ENCODE results near the gene STXBP5L.

The STXBP5L gene

DNA sequence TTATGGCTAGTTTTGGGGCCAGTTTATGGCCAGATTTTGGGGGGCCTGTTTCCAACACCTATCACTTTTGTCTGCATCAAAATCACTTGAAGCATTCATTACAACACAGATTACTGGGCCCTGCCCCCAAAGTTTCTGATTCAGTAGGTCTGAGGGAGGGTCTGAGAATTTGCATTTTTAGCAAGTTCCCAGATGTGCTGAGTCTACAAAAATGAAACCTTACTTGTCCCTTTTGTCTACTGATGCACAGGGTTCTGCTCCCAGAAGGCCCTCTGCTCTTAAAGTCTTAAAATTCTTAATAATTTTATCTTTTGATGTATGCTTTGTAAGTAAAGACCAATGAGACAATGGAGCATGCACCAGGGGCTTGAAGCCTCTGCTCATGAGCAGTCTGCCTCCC, 491.8 kb downstream of the STXBP5L start:
- TF ChIP-seq, protein P1, sequence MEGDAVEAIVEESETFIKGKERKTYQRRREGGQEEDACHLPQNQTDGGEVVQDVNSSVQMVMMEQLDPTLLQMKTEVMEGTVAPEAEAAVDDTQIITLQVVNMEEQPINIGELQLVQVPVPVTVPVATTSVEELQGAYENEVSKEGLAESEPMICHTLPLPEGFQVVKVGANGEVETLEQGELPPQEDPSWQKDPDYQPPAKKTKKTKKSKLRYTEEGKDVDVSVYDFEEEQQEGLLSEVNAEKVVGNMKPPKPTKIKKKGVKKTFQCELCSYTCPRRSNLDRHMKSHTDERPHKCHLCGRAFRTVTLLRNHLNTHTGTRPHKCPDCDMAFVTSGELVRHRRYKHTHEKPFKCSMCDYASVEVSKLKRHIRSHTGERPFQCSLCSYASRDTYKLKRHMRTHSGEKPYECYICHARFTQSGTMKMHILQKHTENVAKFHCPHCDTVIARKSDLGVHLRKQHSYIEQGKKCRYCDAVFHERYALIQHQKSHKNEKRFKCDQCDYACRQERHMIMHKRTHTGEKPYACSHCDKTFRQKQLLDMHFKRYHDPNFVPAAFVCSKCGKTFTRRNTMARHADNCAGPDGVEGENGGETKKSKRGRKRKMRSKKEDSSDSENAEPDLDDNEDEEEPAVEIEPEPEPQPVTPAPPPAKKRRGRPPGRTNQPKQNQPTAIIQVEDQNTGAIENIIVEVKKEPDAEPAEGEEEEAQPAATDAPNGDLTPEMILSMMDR (IDR thresholded peaks at IDR 0.05; ENCODE audit: insufficient read depth, low read length, missing control alignments), result no peak
- POLR2A ChIA-PET, result no interaction called here
- CTCF ChIA-PET, result no interaction called here
- DNase-seq (ENCODE audit: low read depth, low spot score), result no peak
- H3K4me3 ChIP-seq (ENCODE audit: low read depth, low read length), result no peak overlapping the region

DNA sequence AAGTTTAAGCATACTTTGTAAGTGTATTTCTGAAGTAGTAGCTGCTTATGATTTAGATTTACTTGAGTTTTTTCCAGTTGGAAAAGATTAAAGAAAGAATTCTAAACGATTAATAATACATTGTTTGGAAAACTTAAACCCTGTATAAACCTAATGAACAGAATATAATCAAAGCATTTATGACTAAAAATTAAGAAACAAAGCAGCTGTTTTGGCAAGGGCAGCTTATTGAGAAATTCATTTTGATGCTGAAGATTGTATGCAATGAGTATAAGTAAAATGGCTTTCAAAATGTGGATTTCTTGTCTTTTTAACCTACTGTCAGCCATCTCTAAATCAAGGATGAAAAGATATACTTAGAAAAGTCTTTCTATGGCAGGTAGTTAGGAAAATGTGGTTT, 497.6 kb downstream of the STXBP5L start:
- ChIA-PET POLR2A (no interaction called here), CTCF (no interaction called here)
- no peak for DNase-seq (ENCODE audit: low read depth, low spot score)
- H3K4me3 ChIP-seq (ENCODE audit: low read depth, low read length), result no peak overlapping the region
- TF ChIP-seq, protein P1 (IDR thresholded peaks at IDR 0.05; ENCODE audit: insufficient read depth, low read length, missing control alignments), result no peak

DNA sequence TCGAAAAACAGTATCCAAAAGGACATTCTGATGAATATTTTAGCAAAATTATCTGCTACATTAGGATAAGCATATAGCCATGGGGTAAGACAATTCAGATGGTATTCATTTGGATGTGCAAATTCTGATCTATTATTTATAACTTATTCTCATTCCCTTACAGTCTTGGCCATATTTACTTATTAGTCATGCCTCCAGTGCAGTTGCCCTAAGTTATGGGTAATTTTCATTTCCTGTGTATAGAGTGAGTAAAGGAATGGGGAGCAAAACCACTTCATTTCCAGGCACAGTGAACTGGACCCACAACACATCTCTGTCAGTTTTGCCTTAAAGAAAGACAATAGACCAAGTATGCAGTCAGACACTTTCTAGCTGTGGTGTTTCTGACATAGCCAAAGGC, 503.5 kb downstream of the STXBP5L start:
- POLR2A ChIA-PET, result no interaction called here
- TF ChIP-seq, protein P1 (IDR thresholded peaks at IDR 0.05; ENCODE audit: insufficient read depth, low read length, missing control alignments), result no peak
- DNase-seq (ENCODE audit: low read depth, low spot score), result no peak
- no peak overlapping the region for H3K4me3 ChIP-seq (ENCODE audit: low read depth, low read length)
- CTCF ChIA-PET, result no interaction called here

DNA sequence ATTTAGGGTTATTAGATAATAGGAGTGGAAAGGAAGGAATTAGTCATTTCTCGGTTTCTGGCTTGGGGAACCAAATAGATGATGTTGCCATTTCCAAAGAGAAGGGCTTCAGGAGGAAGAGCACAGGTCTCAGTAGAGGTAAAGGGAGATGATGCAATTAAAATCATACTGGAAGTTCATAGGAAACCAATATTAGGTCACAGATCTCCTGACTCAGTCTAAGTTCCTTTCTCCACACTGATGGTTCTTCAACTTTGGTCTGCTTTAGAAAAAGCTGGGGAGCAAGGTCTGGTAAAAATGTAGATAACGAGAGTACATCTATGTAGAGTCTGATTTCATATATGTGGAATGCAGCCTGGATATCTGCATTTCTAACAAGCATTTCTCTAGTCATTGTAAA, 506.9 kb downstream of the STXBP5L start:
- DNase-seq (ENCODE audit: low read depth, low spot score), result no peak
- no peak overlapping the region for H3K4me3 ChIP-seq (ENCODE audit: low read depth, low read length)
- ChIA-PET CTCF (no interaction called here), POLR2A (no interaction called here)
- TF ChIP-seq, protein P1 (IDR thresholded peaks at IDR 0.05; ENCODE audit: insufficient read depth, low read length, missing control alignments), result no peak

DNA sequence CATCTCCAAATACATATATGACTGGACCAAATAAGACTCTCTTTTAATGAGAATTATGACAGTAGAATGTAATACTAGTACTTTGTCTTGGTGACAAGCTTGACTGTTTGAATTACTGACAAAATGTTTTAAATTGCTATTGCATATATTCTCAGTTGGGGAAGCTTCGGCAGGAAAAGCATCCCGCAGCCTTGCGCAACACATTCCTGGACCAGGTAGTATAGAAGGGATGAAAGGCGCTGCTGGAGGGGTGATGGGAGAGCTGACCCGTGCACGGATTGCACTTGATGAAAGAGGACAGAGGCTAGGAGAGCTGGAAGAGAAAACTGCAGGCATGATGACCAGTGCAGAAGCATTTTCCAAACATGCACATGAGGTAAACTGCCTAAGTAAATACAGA, 510.2 kb downstream of the STXBP5L start:
- ChIA-PET POLR2A (no interaction called here), CTCF (no interaction called here)
- TF ChIP-seq, protein P1 (IDR thresholded peaks at IDR 0.05; ENCODE audit: insufficient read depth, low read length, missing control alignments), result no peak
- H3K4me3 ChIP-seq (ENCODE audit: low read depth, low read length), result no peak overlapping the region
- no peak for DNase-seq (ENCODE audit: low read depth, low spot score)

DNA sequence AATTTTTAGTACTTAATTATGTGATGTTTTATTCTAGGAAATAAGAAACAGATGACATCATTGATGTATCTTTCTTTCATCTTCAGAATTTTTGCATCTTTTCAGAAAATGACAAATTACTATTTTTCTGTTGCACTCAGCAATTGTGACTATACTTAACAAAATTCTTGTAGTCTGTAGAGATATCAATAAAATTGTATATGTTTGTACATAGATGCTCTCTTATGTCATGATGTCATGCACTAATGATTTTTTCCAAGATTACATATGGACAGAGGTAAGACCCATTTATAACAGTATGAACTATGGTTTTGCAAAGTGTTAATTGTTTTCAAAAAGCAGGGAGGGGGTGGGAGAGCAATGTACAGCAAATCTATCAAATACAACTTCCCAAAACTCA, 516.5 kb downstream of the STXBP5L start:
- TF ChIP-seq, protein P1 (IDR thresholded peaks at IDR 0.05; ENCODE audit: insufficient read depth, low read length, missing control alignments), result no peak
- CTCF ChIA-PET, result no interaction called here
- H3K4me3 ChIP-seq (ENCODE audit: low read depth, low read length), result no peak overlapping the region
- DNase-seq (ENCODE audit: low read depth, low spot score), result no peak
- POLR2A ChIA-PET, result no interaction called here
